H9 (cell line): Measurements from ENCODE around the gene TLX1. TPM values are rescaled to one million over a fixed set of nuclear protein-coding genes. Genes with fewer than 3 reads are reported as not detected.

Experiments used
- DNase-seq: peaks from one replicate; pipeline ENCODE4 v3.0.0-alpha.2; 2017
- H2AFZ ChIP-seq: one replicate; pipeline ENCODE4 v1.6.1; 2013; ENCODE audit warnings: mild to moderate bottlenecking, low read length, control low read depth, moderate library complexity
- H2AK5ac ChIP-seq: 2 replicates; pipeline ENCODE4 v1.6.1; 2013; ENCODE audit warnings: low read length, control low read depth, mixed read lengths; ENCODE audit not compliant: insufficient read length
- H2BK120ac ChIP-seq: one replicate; pipeline ENCODE4 v1.6.1; 2013; ENCODE audit warnings: low read depth, mild to moderate bottlenecking, low read length, control low read depth, inconsistent platforms; ENCODE audit not compliant: poor library complexity, severe bottlenecking
- H2BK12ac ChIP-seq: 2 replicates; pipeline ENCODE4 v1.6.1; 2013; ENCODE audit warnings: low read length, control low read depth, mixed read lengths, low read depth; ENCODE audit not compliant: insufficient read length
- H2BK15ac ChIP-seq: 2 replicates; pipeline ENCODE4 v1.6.1; 2013; ENCODE audit warnings: low read depth, low read length, control low read depth
- H2BK20ac ChIP-seq: one replicate; pipeline ENCODE4 v1.6.1; 2013; ENCODE audit warnings: low read depth, mild to moderate bottlenecking, low read length, control low read depth, inconsistent platforms; ENCODE audit not compliant: poor library complexity, severe bottlenecking
- H2BK5ac ChIP-seq: 2 replicates; pipeline ENCODE4 v1.6.1; 2013; ENCODE audit warnings: low read length, control low read depth, mixed read lengths; ENCODE audit not compliant: insufficient read length
- H3K14ac ChIP-seq: 2 replicates; pipeline ENCODE4 v1.6.1; 2013; ENCODE audit warnings: low read length, control low read depth; ENCODE audit not compliant: insufficient read depth
- H3K18ac ChIP-seq: 2 replicates; pipeline ENCODE4 v1.6.1; 2013; ENCODE audit warnings: low read depth, mild to moderate bottlenecking, mixed read lengths, low read length, control low read depth; ENCODE audit not compliant: insufficient read length
- H3K23ac ChIP-seq: 2 replicates; pipeline ENCODE4 v1.6.1; 2013; ENCODE audit warnings: low read length, control low read depth, mixed read lengths, low read depth; ENCODE audit not compliant: insufficient read length
- H3K23me2 ChIP-seq: 2 replicates; pipeline ENCODE4 v1.6.1; 2013; ENCODE audit warnings: low read depth, mild to moderate bottlenecking, mixed read lengths, low read length, control low read depth; ENCODE audit not compliant: insufficient read length, poor library complexity, severe bottlenecking
- H3K27ac ChIP-seq: 2 replicates; pipeline ENCODE4 v1.5.1; 2013; ENCODE audit warnings: low read length, control low read depth, mixed read lengths, low read depth; ENCODE audit not compliant: insufficient read length
- H3K27me3 ChIP-seq: 2 replicates; pipeline ENCODE4 v1.6.1; 2013; ENCODE audit warnings: low read length, control low read depth, inconsistent platforms; ENCODE audit not compliant: insufficient read depth
- H3K4ac ChIP-seq: 2 replicates; pipeline ENCODE4 v1.6.1; 2013; ENCODE audit warnings: low read depth, mild to moderate bottlenecking, control low read depth, inconsistent platforms, low read length, moderate library complexity
- H3K4me1 ChIP-seq: 2 replicates; pipeline ENCODE4 v1.6.1; 2013; ENCODE audit warnings: low read length, control low read depth, inconsistent platforms; ENCODE audit not compliant: insufficient read depth
- H3K4me2 ChIP-seq: 2 replicates; pipeline ENCODE4 v1.6.1; 2013; ENCODE audit warnings: low read length, control low read depth, mixed read lengths; ENCODE audit not compliant: insufficient read length, insufficient read depth
- H3K56ac ChIP-seq: 2 replicates; pipeline ENCODE4 v1.6.1; 2013; ENCODE audit warnings: low read depth, mild to moderate bottlenecking, mixed read lengths, low read length, control low read depth; ENCODE audit not compliant: insufficient read length
- H3K79me1 ChIP-seq: 2 replicates; pipeline ENCODE4 v1.6.1; 2013; ENCODE audit warnings: low read depth, mild to moderate bottlenecking, moderate library complexity, low read length, control low read depth, inconsistent platforms; ENCODE audit not compliant: insufficient read depth, poor library complexity, severe bottlenecking
- H3K79me2 ChIP-seq: 2 replicates; pipeline ENCODE4 v1.6.1; 2013; ENCODE audit warnings: low read length, control low read depth, inconsistent platforms; ENCODE audit not compliant: insufficient read depth
- H3K9ac ChIP-seq: 2 replicates; pipeline ENCODE4 v1.6.1; 2013; ENCODE audit warnings: low read length, control low read depth, mixed read lengths; ENCODE audit not compliant: insufficient read length; ENCODE audit errors: extremely low read depth
- H3K9me3 ChIP-seq: one replicate; pipeline ENCODE4 v1.6.1; 2013; ENCODE audit warnings: low read depth, low read length, inconsistent platforms; ENCODE audit not compliant: control insufficient read depth
- H3T11ph ChIP-seq: one replicate; pipeline ENCODE4 v1.6.1; 2013; ENCODE audit warnings: mild to moderate bottlenecking, low read length, control low read depth, inconsistent platforms
- H4K20me1 ChIP-seq: one replicate; pipeline ENCODE4 v1.6.1; 2013; ENCODE audit not compliant: control insufficient read depth, insufficient read length, insufficient read depth
- H4K5ac ChIP-seq: 2 replicates; pipeline ENCODE4 v1.6.1; 2013; ENCODE audit warnings: low read depth, mild to moderate bottlenecking, mixed read lengths, low read length, control low read depth; ENCODE audit not compliant: insufficient read length
- H4K8ac ChIP-seq: replicated peaks from 2 replicates; pipeline ENCODE4 v1.6.1; 2013; ENCODE audit warnings: low read length, control low read depth, mixed read lengths, low read depth; ENCODE audit not compliant: insufficient read length
- H4K91ac ChIP-seq: 2 replicates; pipeline ENCODE4 v1.6.1; 2013; ENCODE audit warnings: low read depth, mild to moderate bottlenecking, moderate library complexity, mixed read lengths, low read length, control low read depth; ENCODE audit not compliant: insufficient read length
- H3K27ac Mint-ChIP-seq, 3 experiments: 2 replicates in 2 of 3; 3 replicates in 1 of 3; pipeline ENCODE4 v1.8.0; 2020 to 2021; ENCODE audit warnings: mixed read lengths in 3 of 3, mild to moderate bottlenecking in 1 of 3, moderate library complexity in 1 of 3
- H3K27me3 Mint-ChIP-seq: 2 replicates; pipeline ENCODE4 v1.8.0; 2021; ENCODE audit warnings: low read depth, mild to moderate bottlenecking, moderate library complexity, mixed read lengths
- H3K36me3 Mint-ChIP-seq, 3 experiments: 2 replicates in 2 of 3; 3 replicates in 1 of 3; pipeline ENCODE4 v1.8.0; 2020 to 2021; ENCODE audit warnings: low read depth in 3 of 3, mixed read lengths in 3 of 3; ENCODE audit not compliant: insufficient read depth in 1 of 3
- H3K4me1 Mint-ChIP-seq, 2 experiments: 2 replicates each; pipeline ENCODE4 v1.8.0; 2020; ENCODE audit warnings: mixed read lengths in 2 of 2
- H3K4me3 Mint-ChIP-seq, 2 experiments: 2 replicates in 1 of 2; 3 replicates in 1 of 2; pipeline ENCODE4 v1.8.0; 2020 to 2021; ENCODE audit warnings: mild to moderate bottlenecking in 2 of 2, mixed read lengths in 2 of 2, moderate library complexity in 1 of 2
- H3K9me3 Mint-ChIP-seq, 2 experiments: 2 replicates in 1 of 2; 3 replicates in 1 of 2; pipeline ENCODE4 v1.8.0; 2020; ENCODE audit warnings: mild to moderate bottlenecking in 2 of 2, mixed read lengths in 2 of 2, moderate library complexity in 1 of 2
- CTCF ChIP-seq: fragments of 200-600 bp; sonication (generic); conservative IDR thresholded peaks from 3 replicates; pipeline ENCODE4 v1.8.0; 2021; ENCODE audit warnings: antibody characterized with exemption, mild to moderate bottlenecking
- WGBS: extraction: QIAGEN DNeasy Blood & Tissue Kit; methylation state at CpG from one replicate; pipeline ENCODE4 v1.1.7; 2013; ENCODE audit warnings: missing lambda C conversion rate, low lambda C conversion rate, mixed read lengths; ENCODE audit not compliant: insufficient read length; ENCODE audit errors: extremely low coverage; 5-methylcytosine and 5-hydroxymethylcytosine counted together
- total RNA-seq: library from RNA; stranded (reverse); gene quantifications from 2 replicates; pipeline ENCODE4 v1.2.1, GENCODE V29; 2021

Gene TLX1
- total RNA-seq, 1 experiment from 2014 or later: not detected

GRCh38 chr10:101157756-101158458 is 26.8 kb downstream of the TLX1 start:
- H3K4me3 Mint-ChIP-seq: no peak overlapping the region
- Histone ChIP-seq H3K9me3 (no peaks in the 10 kb centered on the region), H3K27me3 (peaks cover 3% of the 10 kb centered on the region; the same call in 1 of the 2 replicates), H2BK15ac (0 out of 2 replicates have a peak overlapping the region, but pooled peaks have one; percentile 59), H2AK5ac (no peak overlapping the region), H3K14ac (no peak overlapping the region), H3K4ac (no peak overlapping the region), H3K27ac (no peak overlapping the region), H2BK120ac (no peak overlapping the region), H3K4me1 (no peaks in the 10 kb centered on the region), H3T11ph (no peak overlapping the region), H3K9ac (no peak overlapping the region), H4K91ac (no peak overlapping the region), H4K20me1 (no peaks in the 10 kb centered on the region), H3K56ac (no peak overlapping the region), H2BK12ac (no peak overlapping the region), H3K79me1 (no peaks in the 10 kb centered on the region), H4K5ac (no peak overlapping the region), H2AFZ (no peak overlapping the region), H3K23ac (no peak overlapping the region), H3K18ac (no peak overlapping the region), H3K4me2 (no peak overlapping the region), H2BK20ac (no peak overlapping the region), H2BK5ac (no peak overlapping the region), H4K8ac (no peak overlapping the region), H3K79me2 (no peaks in the 10 kb centered on the region), H3K23me2 (no peaks in the 10 kb centered on the region)
- TF ChIP-seq CTCF: no peak
- peak overlapping the region in 1 of 3 experiments; percentile 27; a peak in 1 of 7 replicates for H3K27ac Mint-ChIP-seq
- peaks cover 2 to 11% of the 10 kb centered on the region in 2 experiments; a peak in 4 of 5 replicates for H3K9me3 Mint-ChIP-seq
- no CpG with 5 or more reads among the region's 6 CpGs for WGBS
- H3K36me3 Mint-ChIP-seq: no peaks in the 10 kb centered on the region
- peaks cover 9 to 22% of the 10 kb centered on the region in 2 experiments for H3K4me1 Mint-ChIP-seq
- DNase-seq: no peak
- H3K27me3 Mint-ChIP-seq: peaks cover 88% of the 10 kb centered on the region
